ENCODE results near the gene LRRC4C. TPM values are rescaled to one million over a fixed set of nuclear protein-coding genes. Genes with fewer than 3 reads are reported as not detected.

The LRRC4C gene
- total RNA-seq, 4 donors from 2014 or later: 0.40 to 1.7 TPM; not detected in 2

GRCh38 chr11:40246983-40247382 is 1212.5 kb downstream of the LRRC4C start:
- Histone ChIP-seq H3K36me3 (no peaks in the 10 kb centered on the region), H3K4me3 (no peak overlapping the region), H3K27me3 (no peaks in the 10 kb centered on the region), H3K4me1 (no peaks in the 10 kb centered on the region), H3K27ac (no peak overlapping the region), H3K9me3 (no peaks in the 10 kb centered on the region)
- TF ChIP-seq, protein P1, sequence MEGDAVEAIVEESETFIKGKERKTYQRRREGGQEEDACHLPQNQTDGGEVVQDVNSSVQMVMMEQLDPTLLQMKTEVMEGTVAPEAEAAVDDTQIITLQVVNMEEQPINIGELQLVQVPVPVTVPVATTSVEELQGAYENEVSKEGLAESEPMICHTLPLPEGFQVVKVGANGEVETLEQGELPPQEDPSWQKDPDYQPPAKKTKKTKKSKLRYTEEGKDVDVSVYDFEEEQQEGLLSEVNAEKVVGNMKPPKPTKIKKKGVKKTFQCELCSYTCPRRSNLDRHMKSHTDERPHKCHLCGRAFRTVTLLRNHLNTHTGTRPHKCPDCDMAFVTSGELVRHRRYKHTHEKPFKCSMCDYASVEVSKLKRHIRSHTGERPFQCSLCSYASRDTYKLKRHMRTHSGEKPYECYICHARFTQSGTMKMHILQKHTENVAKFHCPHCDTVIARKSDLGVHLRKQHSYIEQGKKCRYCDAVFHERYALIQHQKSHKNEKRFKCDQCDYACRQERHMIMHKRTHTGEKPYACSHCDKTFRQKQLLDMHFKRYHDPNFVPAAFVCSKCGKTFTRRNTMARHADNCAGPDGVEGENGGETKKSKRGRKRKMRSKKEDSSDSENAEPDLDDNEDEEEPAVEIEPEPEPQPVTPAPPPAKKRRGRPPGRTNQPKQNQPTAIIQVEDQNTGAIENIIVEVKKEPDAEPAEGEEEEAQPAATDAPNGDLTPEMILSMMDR (IDR thresholded peaks at IDR 0.05): no peak
- no peak for DNase-seq

DNA sequence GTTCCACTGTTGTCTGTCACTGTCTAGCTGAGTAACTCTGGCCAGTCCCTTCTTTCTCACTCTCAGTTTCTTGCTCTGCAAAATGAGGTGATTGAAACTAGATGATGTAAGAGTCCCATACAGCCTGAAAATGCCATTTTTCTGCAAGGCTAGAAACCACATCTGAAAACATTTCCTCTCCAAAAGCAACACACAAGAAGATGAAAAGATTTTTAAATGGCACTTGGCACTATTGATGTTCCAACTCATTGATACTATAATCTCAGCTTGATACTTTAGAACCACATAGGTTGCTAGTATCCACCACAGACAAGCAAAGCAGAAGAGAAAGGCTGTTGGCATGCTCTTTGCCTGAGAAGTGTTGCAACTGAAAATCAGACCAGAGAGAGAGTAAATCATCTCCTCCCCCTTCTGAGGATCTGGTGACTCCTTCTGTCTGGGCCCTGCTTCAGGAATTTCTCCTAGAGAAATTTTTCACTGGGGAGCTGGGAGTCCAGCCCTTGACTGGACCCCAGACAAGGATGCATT is 1217.9 kb downstream of the LRRC4C start:
- TF ChIP-seq, protein P1 (IDR thresholded peaks at IDR 0.05): no peak
- TF ChIP-seq POLR2A (IDR thresholded peaks at IDR 0.05): no peak
- Histone ChIP-seq H3K27me3 (no peaks in the 10 kb centered on the region), H3K36me3 (no peaks in the 10 kb centered on the region), H3K4me1 (no peaks in the 10 kb centered on the region), H3K4me3 (no peak overlapping the region), H3K27ac (no peak overlapping the region), H3K9me3 (no peaks in the 10 kb centered on the region)
- DNase-seq: no peak

DNA sequence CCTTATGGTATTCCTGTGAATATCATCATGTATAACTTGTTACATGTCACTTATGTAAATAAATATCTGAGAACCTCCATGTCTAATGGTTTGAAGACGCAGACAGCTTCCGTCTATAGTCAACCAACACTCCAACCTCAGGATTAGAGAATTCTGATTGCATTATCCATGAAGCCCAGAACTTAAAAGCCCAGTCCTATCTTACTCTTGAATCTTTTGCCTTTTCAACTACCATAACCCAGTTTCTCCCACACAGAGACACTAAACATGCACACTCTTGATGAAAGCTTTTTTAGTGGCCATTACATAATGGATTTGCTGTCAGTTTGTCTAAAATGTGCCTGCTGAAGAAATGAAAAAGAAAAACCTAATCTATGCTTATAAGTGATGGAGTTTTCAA is 1219.2 kb downstream of the LRRC4C start:
- Histone ChIP-seq H3K4me1 (no peaks in the 10 kb centered on the region), H3K27ac (no peak overlapping the region), H3K27me3 (no peaks in the 10 kb centered on the region), H3K9me3 (no peaks in the 10 kb centered on the region), H3K36me3 (no peaks in the 10 kb centered on the region), H3K4me3 (no peak overlapping the region)
- TF ChIP-seq, protein P1 (IDR thresholded peaks at IDR 0.05): no peak
- TF ChIP-seq POLR2A (IDR thresholded peaks at IDR 0.05): no peak
- no peak for DNase-seq

DNA sequence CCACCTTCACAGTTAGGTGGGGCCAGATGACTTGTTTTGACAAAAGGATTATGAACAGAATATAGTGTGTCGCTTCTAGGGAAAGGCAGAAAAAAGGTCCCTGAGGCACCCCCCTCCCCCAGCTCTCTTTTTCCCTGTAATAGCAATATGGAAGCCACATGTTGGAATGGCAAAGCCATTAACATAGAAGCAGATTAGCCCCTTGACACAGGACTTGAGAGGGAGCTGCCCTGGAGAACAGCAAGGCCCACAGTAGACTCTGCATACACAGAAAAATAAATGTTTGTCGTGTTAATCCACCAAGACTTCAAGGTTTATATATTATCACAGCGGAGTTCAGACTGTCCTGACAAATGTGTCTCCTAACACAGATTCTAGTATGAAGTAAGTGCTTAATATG is 1222.9 kb downstream of the LRRC4C start:
- no peak for DNase-seq
- Histone ChIP-seq H3K4me3 (no peak overlapping the region), H3K4me1 (no peaks in the 10 kb centered on the region), H3K9me3 (no peaks in the 10 kb centered on the region), H3K27me3 (no peaks in the 10 kb centered on the region), H3K27ac (no peak overlapping the region), H3K36me3 (no peaks in the 10 kb centered on the region)
- no peak for TF ChIP-seq POLR2A (IDR thresholded peaks at IDR 0.05)
- TF ChIP-seq, protein P1 (IDR thresholded peaks at IDR 0.05): no peak

DNA sequence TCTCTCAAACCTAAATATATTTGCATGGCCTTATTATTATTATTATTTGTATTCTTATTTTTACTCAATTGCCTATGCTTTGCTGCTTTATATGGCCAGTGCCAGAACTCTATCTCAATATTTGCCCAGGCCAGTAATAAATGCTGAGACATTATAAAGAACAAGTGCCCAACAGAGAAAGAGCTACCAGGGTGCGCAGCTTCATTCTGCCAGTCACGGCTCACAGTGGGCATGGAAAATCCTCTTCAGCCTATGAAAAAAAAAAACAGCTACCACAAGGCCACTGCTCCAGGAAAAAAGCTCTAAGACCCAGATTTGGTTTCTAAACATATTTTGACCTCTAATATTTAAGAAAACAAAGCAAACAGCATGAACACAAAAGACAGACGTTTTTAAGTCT is 1223.6 kb downstream of the LRRC4C start:
- TF ChIP-seq, protein P1 (IDR thresholded peaks at IDR 0.05): no peak
- TF ChIP-seq POLR2A (IDR thresholded peaks at IDR 0.05): no peak
- no peak overlapping the region for H3K27ac ChIP-seq
- no peak for DNase-seq
- no peak overlapping the region for H3K4me3 ChIP-seq
- H3K27me3 ChIP-seq: no peaks in the 10 kb centered on the region
- no peaks in the 10 kb centered on the region for H3K36me3 ChIP-seq
- H3K9me3 ChIP-seq: no peaks in the 10 kb centered on the region
- H3K4me1 ChIP-seq: no peaks in the 10 kb centered on the region

GRCh38 chr11:40230821-40231220 is 1228.6 kb downstream of the LRRC4C start:
- Histone ChIP-seq H3K27me3 (no peaks in the 10 kb centered on the region), H3K27ac (no peak overlapping the region), H3K4me3 (no peak overlapping the region), H3K36me3 (no peaks in the 10 kb centered on the region), H3K9me3 (no peaks in the 10 kb centered on the region), H3K4me1 (no peaks in the 10 kb centered on the region)
- no peak for DNase-seq
- TF ChIP-seq, protein P1 (IDR thresholded peaks at IDR 0.05): no peak
- TF ChIP-seq POLR2A (IDR thresholded peaks at IDR 0.05): no peak

Data from Peyer's patch (tissue), 4 donors.